Myocyte (in vitro differentiated cells): Measurements from ENCODE around the gene FBN3. TPM values are rescaled to one million over a fixed set of nuclear protein-coding genes. Genes with fewer than 3 reads are reported as not detected.
"Not testable (repeated sequence)": the region's sequence is repeated elsewhere in the genome, so short reads cannot be mapped to it uniquely, and the experiment has no call there.

Source experiments
- DNase-seq: peaks from one replicate; pipeline ENCODE4 v3.0.0-alpha.2; 2012; ENCODE audit warnings: low read depth
- total RNA-seq: library from RNA; depleted of rRNA; stranded (reverse); fragments of >200 nt; gene quantifications from 2 replicates; pipeline ENCODE4 v1.2.3, GENCODE V29; 2014

Gene FBN3
- total RNA-seq, 1 donor from 2014 or later: not detected

DNA sequence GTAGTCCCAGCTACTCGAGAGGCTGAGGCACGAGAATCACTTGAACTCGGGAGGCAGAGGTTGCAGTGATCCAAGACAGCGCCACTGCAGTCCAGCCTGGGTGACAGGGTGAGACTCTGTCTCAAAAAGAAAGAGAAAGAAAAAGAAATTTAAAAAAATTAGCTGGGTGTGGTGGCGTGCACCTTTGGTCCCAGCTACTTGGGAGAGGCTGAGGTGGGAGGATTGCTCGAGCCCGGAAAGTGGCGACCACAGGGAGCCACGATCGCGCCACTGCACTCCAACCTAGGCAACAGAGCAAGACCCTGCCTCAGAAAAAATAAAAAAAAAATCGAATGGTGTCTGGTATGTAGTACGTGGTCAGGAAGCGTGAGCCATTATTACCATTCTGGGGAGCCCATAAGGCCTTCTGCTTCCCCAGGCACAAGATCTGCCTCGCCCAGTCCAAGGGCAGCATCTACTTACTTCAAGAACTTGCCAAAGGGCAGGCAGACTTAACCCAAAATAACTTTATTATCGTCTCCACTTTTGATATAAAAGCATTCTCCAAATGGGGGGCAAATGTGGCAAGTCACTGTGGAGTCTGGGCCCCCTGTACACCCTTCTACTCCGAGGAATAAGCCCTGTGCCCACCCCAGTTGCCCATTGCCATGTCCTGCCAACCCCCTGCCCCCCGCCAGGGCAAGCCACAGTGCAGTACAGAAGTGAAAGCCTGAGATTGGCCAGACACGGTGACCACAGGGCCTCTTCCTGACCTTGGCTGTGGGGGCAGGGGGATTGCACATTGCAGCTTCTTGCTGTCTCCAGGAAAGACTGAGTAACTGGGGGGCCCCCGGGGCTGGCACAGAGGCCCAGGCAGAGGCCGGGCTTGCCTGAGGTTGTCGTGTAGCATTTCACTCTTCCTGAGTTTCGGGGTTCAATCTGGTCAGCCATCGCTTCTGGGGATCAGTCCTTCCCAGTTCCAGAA, 84.2 kb downstream of the FBN3 start:
- no peak for DNase-seq

DNA sequence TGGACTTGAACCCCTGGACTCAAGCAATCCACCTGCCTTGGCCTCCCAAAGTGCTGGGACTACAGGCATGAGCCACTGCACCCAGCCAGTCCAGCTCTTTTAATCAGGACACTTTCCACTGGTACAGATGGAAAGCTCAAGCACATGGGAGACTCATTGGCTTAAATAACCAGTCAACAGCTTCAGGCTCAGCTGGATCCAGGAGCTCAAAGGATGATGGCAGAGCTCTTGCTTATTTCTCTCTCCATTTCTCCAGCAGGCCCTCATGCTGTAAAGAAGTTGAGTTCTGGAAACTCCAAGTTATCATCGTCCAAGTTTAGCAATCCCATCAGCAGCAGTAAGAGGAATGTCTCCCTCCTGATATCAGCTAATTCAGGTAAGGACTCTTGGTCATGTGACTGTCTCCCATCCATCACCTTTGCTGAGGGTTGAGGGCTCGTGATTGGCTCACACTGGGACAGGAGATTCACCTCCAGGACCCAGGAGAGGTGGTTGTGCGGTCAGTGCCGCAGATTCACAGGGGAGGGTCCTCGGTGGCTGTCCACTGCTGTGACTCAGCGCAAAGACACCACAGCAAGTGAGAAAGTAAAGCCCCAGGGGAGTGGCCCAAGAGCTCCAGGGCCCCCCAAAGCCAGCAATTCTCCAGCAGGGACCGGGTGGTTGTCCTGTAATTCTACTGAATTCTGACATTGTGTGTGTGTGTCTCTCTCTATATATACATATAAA, 91.7 kb downstream of the FBN3 start:
- DNase-seq: no peak

DNA sequence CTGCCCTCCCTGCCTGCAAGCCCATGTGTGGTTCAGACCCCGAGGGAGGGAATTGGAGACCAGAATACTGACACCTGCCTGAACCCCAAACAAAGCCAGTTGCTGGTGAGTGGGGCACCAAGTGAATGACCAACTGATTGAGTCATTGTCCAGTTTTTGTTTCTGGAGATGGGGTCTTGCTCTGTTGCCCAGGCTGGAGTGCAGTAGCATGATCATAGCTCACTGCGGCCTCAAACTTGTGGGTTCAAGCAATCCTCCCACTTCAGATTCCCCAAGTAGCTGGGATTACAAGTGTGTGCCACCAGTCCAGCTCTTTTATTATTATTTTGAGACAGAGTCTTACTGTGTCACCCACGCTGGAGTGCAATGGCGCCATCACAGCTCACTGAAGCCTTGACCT, 92.9 kb downstream of the FBN3 start:
- DNase-seq: no peak

DNA sequence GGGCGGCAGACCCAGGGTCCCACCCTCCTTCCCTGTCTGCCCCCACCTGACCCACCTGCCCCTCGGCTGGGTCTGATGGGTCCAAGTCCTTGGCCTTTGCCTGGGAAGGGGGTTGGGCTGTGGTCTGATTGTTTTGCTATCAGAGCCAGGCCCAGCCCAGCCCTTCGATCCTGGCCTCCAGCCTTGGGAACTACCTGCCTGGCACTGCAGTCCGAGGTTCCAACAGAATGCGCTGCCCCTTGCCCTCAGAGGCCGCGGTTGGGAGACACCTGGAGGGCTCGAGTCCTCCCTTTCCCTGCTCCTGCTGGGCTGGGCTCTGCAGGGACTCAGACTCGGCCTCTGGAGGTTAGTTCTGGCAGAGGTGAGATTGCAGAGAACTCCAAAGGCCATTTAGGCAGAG, 95.2 kb downstream of the FBN3 start:
- DNase-seq: no peak

DNA sequence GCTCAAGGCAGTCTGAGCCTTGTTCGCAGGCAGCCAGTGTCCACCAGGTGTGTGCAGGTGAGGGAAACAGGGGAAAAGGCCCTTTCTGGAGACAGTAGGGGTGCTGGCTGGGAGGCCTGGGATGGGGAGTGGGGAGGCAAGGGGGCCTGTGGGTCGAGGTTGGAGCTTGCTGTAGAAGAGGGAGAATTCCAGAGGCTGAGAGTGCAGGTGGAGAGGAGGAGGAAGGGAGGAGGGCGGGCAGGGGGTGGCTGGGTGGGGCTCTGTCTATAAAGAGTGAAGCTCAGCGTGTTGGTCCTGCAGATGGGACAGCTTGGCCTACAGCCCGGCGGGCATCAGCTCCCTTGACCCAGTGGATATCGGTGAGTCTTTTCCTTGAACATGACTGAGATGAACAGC, 96.9 kb downstream of the FBN3 start, which contains the start of gene CCL25:
CCL25 (plus strand) TSS at position 297 of the 396 bp plus-strand sequence. CDS start 290 bp downstream, outside the sequence.
- no peak for DNase-seq

DNA sequence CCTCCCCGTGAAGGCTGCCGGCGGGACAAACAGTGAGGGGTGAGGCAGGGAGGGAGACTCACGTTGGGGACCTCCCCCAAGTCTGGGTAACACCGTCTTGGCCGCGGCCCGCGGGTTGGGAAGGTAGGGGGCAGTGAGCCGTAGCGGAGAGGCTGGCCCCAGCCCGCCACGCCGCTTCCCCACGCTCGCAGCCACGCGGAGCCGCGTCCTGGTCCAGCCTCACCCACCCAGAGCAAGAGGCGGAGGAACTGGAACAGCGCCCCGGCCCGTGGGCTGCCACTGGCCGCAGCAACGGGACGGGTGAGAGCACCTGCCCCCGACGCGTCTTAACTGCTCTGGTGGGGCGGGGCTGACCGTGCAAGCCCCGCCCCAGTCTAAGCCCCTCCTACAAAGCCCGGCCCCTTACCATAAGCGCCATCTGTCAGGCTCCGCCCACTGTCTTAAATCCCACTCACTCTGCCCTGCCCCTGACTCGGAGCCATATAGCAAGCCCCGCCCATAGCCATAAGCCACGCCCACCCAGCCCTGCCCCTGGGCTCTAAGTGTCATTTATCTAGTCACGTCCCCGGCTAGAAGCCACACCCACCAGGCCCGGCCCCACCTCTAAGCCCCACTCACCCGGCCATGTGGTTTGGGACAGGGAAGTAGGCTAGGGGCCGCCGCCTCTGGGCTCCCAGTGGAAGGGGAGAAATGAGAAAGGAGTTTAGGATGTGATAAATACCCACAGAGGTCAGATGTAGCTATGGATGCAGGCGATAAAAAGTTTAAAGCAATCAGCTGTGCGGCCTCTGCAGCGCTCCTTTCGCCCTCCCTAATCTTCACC, 98.9 kb downstream of the FBN3 start:
- DNase-seq: peak; percentile 39

DNA sequence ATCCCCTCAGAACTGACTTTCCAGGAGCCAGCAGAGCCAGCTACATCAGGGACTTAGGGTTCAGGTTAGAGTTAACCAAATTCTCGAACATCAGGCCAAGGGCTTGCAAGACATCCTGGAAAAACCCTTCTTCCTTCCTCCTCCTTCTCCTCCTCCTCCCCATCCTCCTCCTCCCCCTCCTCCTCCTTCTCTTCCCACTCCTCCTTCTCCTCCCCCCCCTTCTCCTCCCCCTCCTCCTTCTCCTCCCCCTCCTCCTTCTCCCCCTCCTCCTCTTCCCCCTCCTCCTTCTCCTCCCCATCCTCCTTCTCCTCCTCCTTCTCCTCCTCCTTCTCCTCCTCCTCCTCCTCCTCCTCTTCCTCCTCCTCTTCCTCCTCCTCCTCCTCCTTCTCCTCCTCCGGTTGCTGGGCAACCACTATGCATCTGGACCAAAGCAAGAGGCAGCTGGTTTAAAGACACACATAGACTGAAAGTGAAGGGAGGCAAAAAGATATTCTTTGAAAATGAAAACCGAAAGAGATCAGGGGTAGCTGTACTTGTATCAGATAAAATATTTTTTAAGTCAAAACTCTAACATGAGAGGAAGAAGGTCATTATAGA, 102.7 kb downstream of the FBN3 start:
- no peak for DNase-seq

DNA sequence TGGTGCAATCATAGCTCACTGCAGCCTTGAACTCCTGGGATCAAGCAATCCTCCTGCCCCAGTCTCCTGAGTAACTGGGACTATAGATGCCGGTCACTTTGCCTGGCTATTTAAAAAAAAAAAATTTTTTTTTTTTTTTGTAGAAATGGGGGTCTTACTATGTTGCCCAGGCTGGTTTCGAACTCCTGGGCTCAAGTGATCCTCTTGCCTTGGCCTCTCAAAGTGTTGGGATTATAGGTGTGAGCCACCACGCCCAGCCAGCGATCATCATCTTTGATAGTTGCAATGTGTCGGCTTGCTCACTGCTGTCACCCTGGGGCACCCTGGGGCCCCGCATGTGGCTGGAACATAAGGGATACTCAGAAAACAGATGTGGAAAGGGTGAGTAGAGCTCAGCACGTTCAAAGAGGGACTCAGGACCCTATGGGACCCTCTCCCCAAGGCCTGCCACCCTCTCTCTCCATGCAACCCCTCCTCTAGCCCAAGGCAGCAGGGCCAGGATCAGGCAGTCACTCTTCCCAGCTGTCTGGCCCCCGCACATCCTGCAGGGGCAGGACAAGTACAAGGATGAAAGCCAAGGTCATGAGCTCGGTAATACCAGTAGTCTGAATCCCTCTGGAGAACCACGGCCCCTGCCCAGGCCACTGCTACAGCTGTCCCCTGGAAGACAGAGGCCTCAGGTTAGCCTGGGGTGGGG, 103.4 kb downstream of the FBN3 start:
- DNase-seq: peak; percentile 34

DNA sequence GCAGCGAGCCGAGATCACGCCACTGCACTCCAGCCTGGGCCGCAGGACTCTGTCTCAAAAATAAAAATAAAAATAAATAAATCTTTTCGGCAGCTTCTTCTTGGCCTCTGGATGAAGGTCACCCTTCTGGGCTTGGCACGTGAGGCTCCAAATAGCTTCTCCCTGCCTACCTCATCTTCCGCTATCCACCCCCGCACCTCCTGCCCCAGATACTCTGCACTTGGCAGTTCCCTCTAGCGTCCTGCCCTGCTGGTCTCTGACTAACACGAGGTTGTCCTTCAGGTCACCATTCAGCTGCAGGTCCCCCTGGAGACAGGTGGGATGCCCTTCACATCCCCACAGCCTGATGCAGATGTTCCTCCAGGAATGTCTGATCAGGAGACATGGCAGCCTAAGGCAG, 105.4 kb downstream of the FBN3 start:
- DNase-seq: no peak

DNA sequence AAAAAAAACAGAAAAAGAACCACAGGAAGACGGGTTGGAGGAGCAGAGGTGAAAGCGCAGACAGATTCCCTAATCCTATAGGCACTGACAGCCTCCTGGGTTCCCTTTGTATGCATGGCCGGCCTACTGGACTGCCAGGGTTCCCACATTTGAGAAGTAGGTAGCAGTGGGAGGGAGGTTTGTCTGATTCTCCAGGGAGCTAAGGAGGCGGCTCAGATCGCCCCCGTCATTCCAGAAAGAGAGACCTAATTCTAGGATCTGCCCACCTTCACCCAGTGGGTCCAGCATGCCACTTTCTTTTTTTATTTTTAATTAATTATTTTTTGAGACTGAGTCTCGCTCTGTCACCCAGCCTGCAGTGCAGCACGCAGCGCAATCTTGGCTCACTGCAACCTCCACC, 106.5 kb downstream of the FBN3 start:
- no peak for DNase-seq

DNA sequence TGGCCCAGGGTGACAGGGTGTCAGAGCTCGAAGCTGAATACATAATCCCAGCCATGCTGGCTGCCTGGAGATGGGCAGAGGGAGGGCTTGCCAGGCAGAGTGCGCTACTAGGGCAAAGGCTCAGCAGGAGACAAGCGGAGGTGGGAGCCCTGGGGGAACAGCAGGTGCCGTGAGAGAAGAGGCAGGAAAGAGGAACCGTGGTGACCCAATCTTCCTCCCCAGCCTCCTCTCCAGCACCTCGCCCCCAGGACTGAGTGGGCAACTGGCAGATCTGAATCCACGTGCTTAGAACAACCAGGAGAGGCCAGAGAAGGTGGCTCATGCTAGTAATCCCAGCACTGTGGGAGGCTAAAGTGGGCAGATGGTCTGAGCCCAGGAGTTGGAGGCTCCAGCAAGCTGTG, 107.9 kb downstream of the FBN3 start:
- DNase-seq: no peak

DNA sequence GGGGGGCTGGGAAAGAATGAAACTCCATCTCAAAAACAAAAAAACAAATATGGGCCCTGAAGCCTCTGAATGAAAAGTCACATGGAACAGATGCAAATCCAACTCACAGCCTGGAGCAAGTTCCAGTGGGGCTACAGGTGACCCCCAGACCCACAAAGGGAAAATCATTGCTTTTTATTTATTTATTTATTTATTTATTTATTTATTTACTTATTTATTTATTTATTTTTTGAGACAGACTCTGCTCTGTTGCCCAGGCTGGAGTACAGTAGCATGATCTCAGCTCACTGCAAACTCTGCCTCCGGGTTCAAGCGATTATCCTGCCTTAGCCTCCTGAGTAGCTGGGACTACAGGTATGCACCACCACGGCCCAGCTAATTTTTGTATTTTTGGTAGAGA, 110.2 kb downstream of the FBN3 start:
- DNase-seq: no peak

DNA sequence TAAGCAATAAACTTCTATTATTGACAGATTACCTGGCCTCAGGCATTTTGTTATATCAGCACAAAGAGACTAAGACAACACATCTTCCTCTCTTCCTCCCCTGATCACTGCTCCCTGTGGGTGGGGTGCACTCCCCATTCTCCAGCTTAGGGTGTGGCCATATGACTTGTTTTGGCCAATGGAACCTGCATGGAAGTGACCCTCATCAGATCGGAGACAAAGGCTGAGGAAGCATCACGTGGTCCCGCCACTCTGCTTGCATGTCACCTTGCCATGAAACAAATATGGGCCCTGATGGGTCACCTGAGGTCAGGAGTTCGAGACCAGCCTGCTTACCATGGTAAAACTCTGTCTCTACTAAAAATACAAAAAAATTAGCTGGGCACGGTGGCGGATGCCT, 110.6 kb downstream of the FBN3 start:
- DNase-seq: no peak

DNA sequence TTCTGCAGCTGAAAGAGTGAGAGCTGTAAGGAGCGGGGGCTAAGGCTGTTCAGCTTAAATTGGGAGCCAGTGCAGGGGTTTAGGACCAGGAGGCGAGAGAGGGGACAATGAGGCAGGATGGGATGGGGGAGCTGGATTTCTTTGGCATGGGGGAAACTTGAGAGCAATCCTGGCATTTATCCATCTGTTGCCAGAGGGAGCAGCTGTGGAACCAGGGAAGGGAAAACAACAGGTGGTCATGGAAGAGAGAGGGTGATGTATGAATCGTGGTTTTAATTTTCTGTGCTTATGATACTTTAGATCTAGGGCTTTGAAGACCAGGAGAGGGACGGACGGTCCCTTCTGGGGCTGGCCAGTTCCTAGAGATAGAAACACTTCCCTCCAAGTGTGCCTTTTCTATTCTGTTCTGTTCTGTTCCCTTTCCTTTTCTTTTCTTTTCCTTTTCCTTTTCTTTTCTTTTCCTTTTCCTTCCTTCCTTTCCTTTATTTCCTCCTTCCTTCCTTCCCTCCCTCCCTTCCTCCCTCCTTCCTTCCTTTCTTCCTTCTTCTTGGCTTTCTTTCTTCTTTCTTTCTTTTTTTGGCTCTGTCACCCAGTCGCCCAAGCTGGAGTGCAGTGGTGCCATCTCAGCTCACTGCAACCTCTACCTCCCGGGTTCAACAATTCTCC, 112.8 kb downstream of the FBN3 start:
- DNase-seq: peak; percentile 94

DNA sequence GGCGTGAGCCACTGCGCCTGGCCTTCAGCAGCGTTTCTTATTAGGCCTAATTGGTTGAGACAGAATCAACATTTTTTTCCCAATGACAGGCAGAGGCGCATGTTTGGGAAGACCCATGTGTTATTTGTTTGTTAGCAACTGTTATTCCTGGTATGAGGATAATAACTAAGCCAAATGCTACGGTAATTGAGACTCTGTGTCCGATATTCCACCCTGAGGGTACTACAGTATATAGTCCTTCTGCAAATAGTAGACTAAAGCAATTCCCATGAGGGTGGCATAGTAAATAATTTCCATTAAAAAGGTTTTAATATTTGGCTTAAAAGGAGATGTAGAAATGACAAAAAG, 115.2 kb downstream of the FBN3 start:
- no peak for DNase-seq

DNA sequence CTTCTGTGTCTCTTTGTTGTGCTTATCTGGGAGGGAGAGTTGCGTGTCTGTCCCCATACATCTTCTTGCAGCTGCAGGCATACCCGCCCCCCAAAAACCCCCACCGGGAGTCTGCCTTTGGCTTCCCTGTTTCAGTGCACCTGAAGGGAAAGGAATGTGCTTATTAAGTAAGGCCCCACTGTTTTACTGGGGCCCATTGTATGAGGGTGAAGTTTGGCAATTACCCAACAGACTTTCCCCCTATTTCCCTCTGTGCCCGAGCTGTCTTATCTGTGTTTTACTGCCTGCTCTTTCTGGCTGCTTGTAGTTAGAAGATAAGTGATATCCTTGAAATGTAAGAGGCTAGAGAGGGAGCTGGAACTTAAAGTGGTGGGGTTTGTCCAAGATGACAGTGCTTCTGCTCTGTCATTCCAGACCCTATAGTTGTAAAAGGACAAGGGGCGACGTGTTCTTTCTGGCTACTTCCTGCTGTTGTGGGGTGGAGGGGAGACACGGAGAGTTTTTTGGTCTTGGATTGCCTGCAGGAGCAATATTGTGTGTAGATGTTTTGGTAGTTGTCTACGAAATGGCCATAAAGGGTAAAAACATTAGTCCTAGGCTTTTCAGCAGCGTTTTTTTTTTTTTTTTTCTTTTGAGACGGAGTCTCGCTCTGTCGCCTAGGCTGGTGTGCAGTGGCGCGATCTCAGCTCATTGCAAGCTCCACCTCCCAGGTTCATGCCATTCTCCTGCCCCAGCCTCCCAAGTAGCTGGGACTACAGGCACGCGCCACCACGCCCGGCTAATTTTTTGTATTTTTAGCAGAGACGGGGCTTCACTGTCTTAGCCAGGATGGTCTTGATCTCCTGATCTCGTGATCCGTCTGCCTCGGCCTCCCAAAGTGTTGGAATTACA, 115.9 kb downstream of the FBN3 start:
- DNase-seq: not testable (repeated sequence)

DNA sequence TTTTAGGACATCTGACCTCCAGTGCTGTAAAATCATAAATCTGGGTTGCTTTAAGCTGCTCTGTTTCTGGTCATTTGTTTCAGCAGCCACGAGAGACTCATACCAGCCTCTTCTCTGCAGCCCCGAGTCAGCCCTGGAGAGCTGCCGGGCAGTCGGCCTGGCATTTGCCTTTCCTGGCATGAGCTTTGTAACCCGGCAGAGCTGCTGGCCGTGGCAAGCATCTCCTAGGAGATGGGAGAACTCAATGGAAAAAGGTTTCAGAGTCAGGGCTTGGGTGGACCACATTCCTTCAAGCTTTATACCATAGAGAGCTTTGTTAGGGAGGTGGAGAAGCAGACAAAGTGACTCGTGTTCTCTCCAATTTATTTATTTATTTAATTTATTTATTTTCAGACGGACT, 118.4 kb downstream of the FBN3 start:
- no peak for DNase-seq

DNA sequence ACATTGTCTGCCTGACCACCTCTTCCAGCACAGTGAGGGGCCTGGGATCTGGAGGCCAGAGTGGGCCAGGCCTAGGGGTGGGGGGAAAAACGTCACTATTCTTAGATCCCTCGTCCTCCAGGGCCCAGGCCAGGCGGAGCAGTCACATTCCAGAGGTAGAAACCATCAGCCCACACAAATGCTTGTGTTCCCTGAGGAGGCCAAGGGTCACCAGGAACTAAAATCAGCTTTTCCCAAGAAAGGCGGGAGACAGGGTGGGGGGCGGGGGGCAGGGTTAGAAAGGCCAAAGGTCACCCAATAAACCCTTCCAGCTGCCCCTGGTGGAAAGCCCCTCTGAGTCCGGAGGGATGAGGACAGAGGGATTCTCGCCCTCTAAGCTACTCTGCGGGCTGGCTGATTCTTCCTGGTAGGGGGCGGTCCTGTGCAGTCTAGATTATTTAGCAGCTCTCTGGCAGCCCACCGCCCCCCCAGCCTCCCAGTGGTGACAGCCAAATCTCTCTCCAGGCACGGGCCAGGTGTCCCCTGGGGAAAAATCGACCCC, 120.4 kb downstream of the FBN3 start:
- DNase-seq: peak; percentile 79

DNA sequence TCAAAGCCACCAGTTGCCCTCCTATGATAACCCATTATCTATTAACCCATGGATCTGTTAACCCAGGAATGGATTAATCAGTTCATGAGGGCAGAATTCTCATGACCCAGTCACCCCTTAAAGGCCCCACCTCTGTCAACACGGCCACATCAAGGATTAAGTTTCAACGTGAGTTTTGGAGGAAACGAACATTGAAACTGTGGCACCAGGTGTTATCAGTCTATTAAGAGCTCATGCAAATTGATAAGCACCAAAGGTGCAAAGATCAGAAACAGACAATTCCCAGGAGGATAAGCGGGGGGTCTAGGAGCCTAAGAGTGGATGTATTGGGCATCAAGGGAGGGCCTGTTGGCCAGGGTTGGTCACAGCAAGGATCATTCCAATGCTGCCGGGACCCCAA, 124.1 kb downstream of the FBN3 start:
- DNase-seq: no peak
